Activated CD4-positive, alpha-beta memory T cell treated with anti-CD3 and anti-CD28 coated beads, Interleukin-2, amount 10 ng/mL, durations not matched to agents 7 days and 5 days (primary cell): ENCODE measurements around the gene RPS6KL1. TPM values are rescaled to one million over a fixed set of nuclear protein-coding genes. Genes with fewer than 3 reads are reported as not detected.
"Not testable (repeated sequence)": the region's sequence is repeated elsewhere in the genome, so short reads cannot be mapped to it uniquely, and the experiment has no call there.

ENCODE experiments used
- CTCF ChIA-PET: fragments of 350-600 bp; sonication (Branson Sonifier 250); formaldehyde crosslinking; loops from one replicate; lab custom pipeline; 2021; ENCODE audit warnings: antibody characterized with exemption, inconsistent platforms; lab: Charles Lee
- POLR2A ChIA-PET: fragments of 350-600 bp; sonication (Branson Sonifier 250); formaldehyde crosslinking; loops from one replicate; lab custom pipeline; 2021; ENCODE audit warnings: antibody characterized with exemption; lab: Charles Lee
- DNase-seq: peaks from one replicate; pipeline ENCODE4 v3.0.0-alpha.2; 2020
- H3K27ac Mint-ChIP-seq: one replicate; pipeline ENCODE4 v1.8.0; 2021; ENCODE audit warnings: mild to moderate bottlenecking, mixed read lengths
- H3K27me3 Mint-ChIP-seq: one replicate; pipeline ENCODE4 v1.8.0; 2021; ENCODE audit warnings: mixed read lengths
- H3K36me3 Mint-ChIP-seq: one replicate; pipeline ENCODE4 v1.8.0; 2021; ENCODE audit warnings: low read depth, mixed read lengths
- H3K4me1 Mint-ChIP-seq: one replicate; pipeline ENCODE4 v1.8.0; 2021; ENCODE audit warnings: mixed read lengths
- H3K4me3 Mint-ChIP-seq: one replicate; pipeline ENCODE4 v1.8.0; 2021; ENCODE audit warnings: mild to moderate bottlenecking, mixed read lengths
- H3K9me3 Mint-ChIP-seq: one replicate; pipeline ENCODE4 v1.8.0; 2021; ENCODE audit warnings: mixed read lengths
- total RNA-seq, 2 experiments: library from RNA; stranded (reverse); gene quantifications; one replicate each; pipeline ENCODE4 v1.2.3, GENCODE V29; 2021

Gene RPS6KL1
- total RNA-seq, 2 experiments from 2014 or later, result 3.6 to 3.8 TPM

GRCh38 chr14:74941676-74942097 lies 18.6 kb upstream of the RPS6KL1 start:
- Mint-ChIP-seq H3K4me1 (peaks cover 62% of the 10 kb centered on the region), H3K9me3 (no peaks in the 10 kb centered on the region), H3K36me3 (no peaks in the 10 kb centered on the region), H3K27me3 (no peaks in the 10 kb centered on the region), H3K4me3 (peak overlapping the region; percentile 74), H3K27ac (peak overlapping the region; percentile 93)
- ChIA-PET CTCF (interaction anchor here (0.5 to 2.7 kb wide), 10 partner anchors 10 to 149 kb away, joined by 3 to 14 read pairs (median 6); partner anchors contain the start of genes ACYP1 and RPS6KL1), POLR2A (interaction anchor here (0.9 to 2.6 kb wide), 11 partner anchors 8 to 128 kb away, joined by 3 to 17 read pairs (median 7); partner anchors contain the start of genes ACYP1, EIF2B2, PGF and ZC2HC1C)
- peak; percentile 69 for DNase-seq

GRCh38 chr14:74940956-74941565 lies 18.0 kb upstream of the RPS6KL1 start:
- Mint-ChIP-seq H3K36me3 (no peaks in the 10 kb centered on the region), H3K9me3 (no peaks in the 10 kb centered on the region), H3K4me3 (peak overlapping the region; percentile 74), H3K27me3 (no peaks in the 10 kb centered on the region), H3K27ac (peak overlapping the region; percentile 93), H3K4me1 (peaks cover 56% of the 10 kb centered on the region)
- no peak for DNase-seq
- ChIA-PET CTCF (interaction anchor here (1.3 to 2.7 kb wide), 6 partner anchors 10 to 150 kb away, joined by 3 to 14 read pairs (median 10); partner anchors contain the start of gene RPS6KL1), POLR2A (interaction anchor here (0.9 to 2.6 kb wide), 12 partner anchors 9 to 129 kb away, joined by 3 to 17 read pairs (median 6); partner anchors contain the start of genes ACYP1, EIF2B2, PGF and RPS6KL1)

GRCh38 chr14:74938531-74939495 lies 15.8 kb upstream of the RPS6KL1 start:
- Mint-ChIP-seq H3K4me3 (no peak overlapping the region), H3K36me3 (no peaks in the 10 kb centered on the region), H3K27ac (no peak overlapping the region), H3K4me1 (peaks cover 54% of the 10 kb centered on the region), H3K9me3 (no peaks in the 10 kb centered on the region), H3K27me3 (no peaks in the 10 kb centered on the region)
- DNase-seq, result no peak
- ChIA-PET CTCF (interaction anchor here (0.9 to 1.5 kb wide), 3 partner anchors 15 to 144 kb away, joined by 3 to 5 read pairs (median 4); partner anchors contain the start of gene RPS6KL1), POLR2A (interaction anchor here (0.9 to 1.7 kb wide), 2 partner anchors 8 to 131 kb away, joined by 3 read pairs; partner anchors contain the start of gene ZC2HC1C)

DNA sequence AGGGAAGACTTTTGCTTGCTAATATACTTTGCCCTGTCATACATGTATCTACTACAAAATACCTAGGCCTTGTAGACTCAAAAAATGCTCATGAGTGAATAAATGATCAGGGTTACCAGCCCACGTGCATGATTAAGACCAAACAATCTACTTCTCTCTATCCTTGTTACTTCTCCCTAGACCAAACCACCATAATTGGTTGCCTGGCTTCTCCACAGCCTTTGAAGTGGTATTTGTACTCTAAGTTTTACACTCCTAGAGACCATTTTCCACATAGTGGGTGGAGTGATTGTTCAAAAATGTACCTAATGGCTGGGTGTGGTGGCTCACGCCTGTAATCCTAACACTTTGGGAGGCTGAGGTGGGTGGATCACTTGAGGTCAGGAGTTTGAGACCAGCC lies 14.1 kb upstream of the RPS6KL1 start:
- ChIA-PET POLR2A (interaction anchor here (1.7 kb wide), 1 partner anchor 10 kb away, joined by 3 read pairs; no protein-coding TSS in a partner anchor), CTCF (interaction anchor here (0.8 to 1.2 kb wide), 3 partner anchors 10 to 151 kb away, joined by 3 to 4 read pairs (median 3); no protein-coding TSS in a partner anchor)
- H3K36me3 Mint-ChIP-seq, result no peaks in the 10 kb centered on the region
- H3K27me3 Mint-ChIP-seq, result peaks cover 8% of the 10 kb centered on the region
- H3K4me3 Mint-ChIP-seq, result no peak overlapping the region
- H3K9me3 Mint-ChIP-seq, result no peaks in the 10 kb centered on the region
- DNase-seq, result no peak
- no peak overlapping the region for H3K27ac Mint-ChIP-seq
- peaks cover 49% of the 10 kb centered on the region for H3K4me1 Mint-ChIP-seq

DNA sequence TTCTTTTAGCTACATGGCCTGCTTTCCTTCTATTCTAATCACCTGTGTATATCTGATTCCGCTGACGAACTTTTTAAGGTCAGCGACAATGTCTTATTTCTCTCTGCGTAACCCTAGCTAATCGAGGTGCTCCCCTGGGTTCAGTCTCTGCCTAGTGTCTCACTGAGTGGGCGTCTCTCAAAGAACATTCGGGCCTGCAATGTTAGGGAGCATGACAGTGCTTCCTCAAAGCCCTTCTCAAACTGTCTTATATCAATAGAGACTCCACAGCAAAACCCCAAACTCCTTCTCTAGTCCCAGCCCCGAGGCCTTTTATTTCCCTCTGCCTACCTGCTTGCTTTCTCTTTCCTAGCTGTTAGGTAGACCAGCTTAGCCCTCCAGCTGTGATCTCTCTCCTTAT lies 13.7 kb upstream of the RPS6KL1 start:
- no peak for DNase-seq
- no peaks in the 10 kb centered on the region for H3K9me3 Mint-ChIP-seq
- H3K27ac Mint-ChIP-seq, result no peak overlapping the region
- ChIA-PET CTCF (interaction anchor here (0.6 to 1.3 kb wide), 5 partner anchors 8 to 152 kb away, joined by 3 to 5 read pairs (median 3); no protein-coding TSS in a partner anchor), POLR2A (no interaction called here)
- peaks cover 45% of the 10 kb centered on the region for H3K4me1 Mint-ChIP-seq
- H3K4me3 Mint-ChIP-seq, result no peak overlapping the region
- H3K27me3 Mint-ChIP-seq, result peaks cover 8% of the 10 kb centered on the region
- no peaks in the 10 kb centered on the region for H3K36me3 Mint-ChIP-seq

GRCh38 chr14:74936151-74936550 lies 13.1 kb upstream of the RPS6KL1 start:
- H3K9me3 Mint-ChIP-seq, result no peaks in the 10 kb centered on the region
- no peaks in the 10 kb centered on the region for H3K36me3 Mint-ChIP-seq
- H3K4me1 Mint-ChIP-seq, result peaks cover 41% of the 10 kb centered on the region
- H3K27me3 Mint-ChIP-seq, result peaks cover 8% of the 10 kb centered on the region
- H3K4me3 Mint-ChIP-seq, result no peak overlapping the region
- ChIA-PET POLR2A (no interaction called here), CTCF (interaction anchor here (0.8 to 1.3 kb wide), 4 partner anchors 10 to 152 kb away, joined by 3 to 5 read pairs (median 4); no protein-coding TSS in a partner anchor)
- H3K27ac Mint-ChIP-seq, result no peak overlapping the region
- DNase-seq, result no peak

GRCh38 chr14:74935360-74935680 lies 12.3 kb upstream of the RPS6KL1 start:
- peaks cover 35% of the 10 kb centered on the region for H3K4me1 Mint-ChIP-seq
- CTCF ChIA-PET, result interaction anchor here (1.3 kb wide), 1 partner anchor 11 kb away, joined by 5 read pairs; no protein-coding TSS in a partner anchor
- no peak overlapping the region for H3K27ac Mint-ChIP-seq
- H3K36me3 Mint-ChIP-seq, result no peaks in the 10 kb centered on the region
- H3K27me3 Mint-ChIP-seq, result peaks cover 10% of the 10 kb centered on the region
- H3K9me3 Mint-ChIP-seq, result no peaks in the 10 kb centered on the region
- DNase-seq, result no peak
- H3K4me3 Mint-ChIP-seq, result no peak overlapping the region
- POLR2A ChIA-PET, result no interaction called here

- Mint-ChIP-seq H3K27ac (no peak overlapping the region), H3K4me3 (no peak overlapping the region), H3K9me3 (no peaks in the 10 kb centered on the region), H3K27me3 (peaks cover 11% of the 10 kb centered on the region), H3K36me3 (no peaks in the 10 kb centered on the region), H3K4me1 (peaks cover 30% of the 10 kb centered on the region)
- CTCF ChIA-PET, result interaction anchor here (1.0 to 1.3 kb wide), 2 partner anchors 12 to 154 kb away, joined by 3 read pairs; partner anchors contain the start of gene RPS6KL1
- POLR2A ChIA-PET, result no interaction called here
- no peak for DNase-seq
Measured at GRCh38 chr14:74934476-74935359, 11.7 kb upstream of the RPS6KL1 start.

DNA sequence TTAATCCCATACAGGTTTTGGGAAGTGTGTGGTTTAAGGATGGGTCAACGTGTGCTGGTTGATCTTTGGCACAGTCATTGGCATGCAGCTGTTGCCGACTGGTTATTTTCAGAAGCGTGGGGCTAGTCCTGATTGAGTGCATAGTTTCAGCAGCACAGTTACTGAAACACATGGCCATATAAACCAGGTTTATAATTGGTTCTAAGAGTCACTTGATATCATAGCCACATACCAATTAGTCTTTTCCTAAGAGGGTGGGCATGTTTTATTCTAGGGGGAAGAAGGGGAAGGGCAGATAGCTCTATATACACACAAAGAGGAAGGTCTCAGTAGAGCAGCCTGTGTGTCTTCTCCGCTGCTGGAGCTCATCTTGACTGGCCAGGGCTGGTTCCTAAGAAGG lies 11.0 kb upstream of the RPS6KL1 start:
- Mint-ChIP-seq H3K27ac (no peak overlapping the region), H3K36me3 (no peaks in the 10 kb centered on the region), H3K9me3 (no peaks in the 10 kb centered on the region), H3K4me3 (no peak overlapping the region), H3K4me1 (peaks cover 33% of the 10 kb centered on the region), H3K27me3 (peaks cover 16% of the 10 kb centered on the region)
- no peak for DNase-seq
- ChIA-PET CTCF (interaction anchor here (1.0 to 1.3 kb wide), 2 partner anchors 11 to 154 kb away, joined by 3 read pairs; partner anchors contain the start of gene RPS6KL1), POLR2A (no interaction called here)

DNA sequence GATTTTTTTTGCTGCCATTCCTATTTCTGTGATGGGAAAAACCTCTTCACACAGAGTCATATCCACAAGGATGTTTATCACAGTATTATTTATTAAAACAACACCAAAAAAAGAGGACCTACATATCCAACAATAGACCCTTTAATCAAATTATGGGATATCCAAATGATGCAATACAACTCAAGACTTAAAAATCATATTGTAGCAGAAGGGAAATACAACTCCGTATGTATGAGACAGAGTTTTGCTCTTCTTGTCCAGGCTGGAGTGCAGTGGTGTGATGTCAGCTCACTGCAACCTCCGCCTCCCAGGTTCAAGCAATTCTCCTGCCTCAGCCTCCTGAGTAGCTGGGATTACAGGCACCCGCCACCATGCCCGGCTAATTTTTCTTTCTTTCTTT lies 9.9 kb upstream of the RPS6KL1 start:
- H3K27ac Mint-ChIP-seq, H3K36me3 Mint-ChIP-seq, H3K9me3 Mint-ChIP-seq, H3K4me3 Mint-ChIP-seq, CTCF ChIA-PET, DNase-seq: not testable (repeated sequence)
- POLR2A ChIA-PET, result interaction anchor here (2.9 kb wide), 1 partner anchor 8 kb away, joined by 8 read pairs; no protein-coding TSS in a partner anchor
- Mint-ChIP-seq H3K27me3 (peaks cover 17% of the 10 kb centered on the region), H3K4me1 (peaks cover 26% of the 10 kb centered on the region)

DNA sequence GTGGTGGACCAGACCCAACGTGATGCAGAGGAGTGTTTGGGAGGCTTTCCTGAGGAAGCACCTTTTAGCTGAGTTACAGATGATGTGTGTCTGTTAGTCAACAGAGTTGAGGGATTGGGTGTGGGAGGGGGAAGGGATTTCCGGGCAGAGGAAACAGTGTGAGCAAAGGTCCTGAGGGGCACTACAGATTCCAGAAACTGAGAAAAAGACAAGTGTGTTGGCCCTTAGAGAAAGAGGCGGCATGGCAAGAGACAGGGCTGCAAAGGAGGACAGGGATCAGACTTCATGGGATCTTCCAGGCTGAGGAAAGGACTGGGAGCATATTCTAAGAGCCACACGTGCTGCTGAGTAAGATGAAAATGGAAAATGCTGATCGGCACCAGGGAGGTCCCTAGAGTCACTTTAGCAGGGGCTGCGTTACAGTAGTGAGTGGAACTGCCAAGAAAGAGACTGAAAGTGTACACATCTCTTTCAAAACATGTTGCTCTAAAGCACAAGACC lies 9.4 kb upstream of the RPS6KL1 start:
- Mint-ChIP-seq H3K27me3 (peaks cover 20% of the 10 kb centered on the region), H3K9me3 (no peaks in the 10 kb centered on the region), H3K4me3 (no peak overlapping the region), H3K27ac (no peak overlapping the region), H3K36me3 (no peaks in the 10 kb centered on the region), H3K4me1 (peaks cover 22% of the 10 kb centered on the region)
- ChIA-PET POLR2A (interaction anchor here (0.6 to 2.9 kb wide), 3 partner anchors 8 to 571 kb away, joined by 3 to 8 read pairs (median 5); partner anchors contain the start of gene RPS6KL1), CTCF (no interaction called here)
- no peak for DNase-seq
